Ascending aorta (tissue), 2 donors: ENCODE measurements around the gene RSAD1. TPM values are rescaled to one million over a fixed set of nuclear protein-coding genes. Genes with fewer than 3 reads are reported as not detected.

ENCODE experiments used
- DNase-seq, 2 donors: peaks; one replicate each; pipeline ENCODE4 v3.0.0-alpha.2; 2019; ENCODE audit warnings: low spot score in 2 of 2
- H3K27ac ChIP-seq, 2 donors: fragments of 200-600 bp; sonication (generic); one replicate each; pipeline ENCODE4 v1.5.1; 2016 to 2017; ENCODE audit warnings: mild to moderate bottlenecking in 1 of 2
- H3K27me3 ChIP-seq: fragments of 200-600 bp; sonication (generic); one replicate; pipeline ENCODE4 v1.5.1; 2017
- H3K36me3 ChIP-seq, 2 donors: fragments of 200-600 bp; sonication (generic); one replicate each; pipeline ENCODE4 v1.5.1; 2016
- H3K4me1 ChIP-seq, 2 donors: fragments of 200-600 bp; sonication (generic); one replicate each; pipeline ENCODE4 v1.5.1; 2016 to 2017; ENCODE audit warnings: mild to moderate bottlenecking in 1 of 2
- H3K4me3 ChIP-seq, 2 donors: fragments of 200-600 bp; sonication (generic); one replicate each; pipeline ENCODE4 v1.5.1; 2016 to 2017; ENCODE audit warnings: mild to moderate bottlenecking in 1 of 2
- H3K9me3 ChIP-seq, 2 donors: fragments of 200-600 bp; sonication (generic); one replicate each; pipeline ENCODE4 v1.5.1; 2016
- CTCF ChIP-seq, 3 experiments: fragments of 200-600 bp in 2 of 3; fragments of 450-650 bp in 1 of 3; sonication (generic) in 2 of 3; IDR thresholded peaks; one replicate each; pipeline ENCODE4 v1.5.1; 2016 to 2019; ENCODE audit warnings: antibody characterized with exemption in 3 of 3, mild to moderate bottlenecking in 1 of 3, moderate library complexity in 1 of 3
- intact Hi-C: fragments of 100-400 bp; cut with DNase I; formaldehyde crosslinking; loops from one replicate; pipeline ENCODE4 v1.15.1; 2023
- total RNA-seq: library from RNA; depleted of rRNA; stranded (reverse); fragments of >200 nt; gene quantifications from one replicate; pipeline ENCODE4 v1.1.0, GENCODE V29; 2016

The RSAD1 gene
- total RNA-seq, 1 donor from 2014 or later = 36.7 TPM

GRCh38 chr17:50529849-50530248 is 51.2 kb downstream of the RSAD1 start:
- peaks cover 11% of the 10 kb centered on the region for H3K27me3 ChIP-seq
- TF ChIP-seq CTCF (IDR thresholded peaks at IDR 0.05) = no peak
- H3K4me3 ChIP-seq = no peak overlapping the region
- no peaks in the 10 kb centered on the region for H3K9me3 ChIP-seq
- no peaks in the 10 kb centered on the region for H3K36me3 ChIP-seq
- intact Hi-C loops = no loop called here
- H3K4me1 ChIP-seq = peaks cover 0 to 8% of the 10 kb centered on the region in 2 donors
- no peak overlapping the region for H3K27ac ChIP-seq
- no peak for DNase-seq

DNA sequence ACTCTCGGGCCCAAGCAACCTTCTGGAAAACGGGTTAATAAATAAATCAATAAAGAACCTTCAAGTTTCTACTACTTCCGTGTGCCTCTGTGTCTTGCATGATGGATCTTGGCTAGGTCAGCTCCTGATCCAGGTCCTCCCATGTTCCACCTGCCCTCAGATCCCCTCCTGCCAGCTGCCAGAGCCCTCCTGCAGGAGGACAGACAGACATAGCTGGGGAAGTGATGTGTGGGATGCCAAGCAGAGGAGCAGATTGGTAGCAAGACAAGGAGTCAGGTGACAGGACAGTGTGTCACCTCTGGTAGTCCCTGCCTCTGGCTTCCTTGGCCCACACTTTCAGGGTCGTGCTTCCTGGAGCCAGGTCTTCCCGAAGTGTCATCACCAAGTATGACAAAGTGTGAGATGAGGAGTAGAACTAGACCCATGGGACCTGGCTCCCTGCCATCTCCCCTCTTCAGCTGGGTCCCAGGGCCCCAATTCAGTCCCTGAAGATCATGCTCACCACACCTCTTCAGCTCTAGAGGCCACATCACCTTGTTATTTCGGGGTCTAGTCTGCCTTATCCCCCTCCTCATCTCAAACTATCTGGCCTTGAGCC is 52.9 kb downstream of the RSAD1 start:
- Histone ChIP-seq H3K9me3 (no peaks in the 10 kb centered on the region), H3K4me1 (peaks cover 0 to 8% of the 10 kb centered on the region in 2 donors), H3K4me3 (no peak overlapping the region), H3K27ac (no peak overlapping the region), H3K36me3 (no peaks in the 10 kb centered on the region), H3K27me3 (peaks cover 11% of the 10 kb centered on the region)
- no peak for TF ChIP-seq CTCF (IDR thresholded peaks at IDR 0.05)
- no peak for DNase-seq
- intact Hi-C loops = no loop called here

DNA sequence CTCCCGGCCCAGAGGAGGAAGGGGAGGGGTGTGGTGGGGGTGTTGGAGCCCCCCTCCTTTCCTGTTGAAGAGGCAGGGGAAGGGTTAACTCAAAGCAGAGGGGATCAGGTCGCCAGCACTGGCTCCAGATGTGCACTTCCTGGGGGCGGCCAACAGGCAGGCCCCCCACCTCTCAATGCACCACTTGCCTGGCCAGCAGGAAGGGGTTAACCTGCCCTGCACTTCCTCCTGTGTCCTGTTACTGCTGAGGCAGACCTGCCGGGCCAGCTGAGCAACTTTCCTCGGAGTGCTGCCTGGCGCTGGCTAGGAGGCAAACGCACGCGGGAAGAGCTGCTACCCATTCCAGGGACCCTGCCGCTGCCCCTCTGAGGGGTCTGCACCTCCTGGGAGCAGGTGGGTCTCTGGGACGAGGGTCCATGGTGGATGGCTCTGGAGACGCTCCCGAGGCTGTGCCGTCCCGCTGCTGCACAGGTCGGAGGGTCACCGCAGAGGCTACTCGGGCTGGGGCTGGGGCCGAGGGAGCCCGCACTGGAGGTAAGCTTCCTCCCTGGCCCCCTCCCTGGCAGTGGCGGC is 53.9 kb downstream of the RSAD1 start, which contains the start of gene EPN3:
Gene EPN3, plus strand, starts transcription at position 284 of the 573 bp plus-strand sequence. CDS start 3,822 bp downstream, outside the sequence.
- Histone ChIP-seq H3K27me3 (peaks cover 11% of the 10 kb centered on the region), H3K27ac (no peak within 1 kb of the TSS)

DNA sequence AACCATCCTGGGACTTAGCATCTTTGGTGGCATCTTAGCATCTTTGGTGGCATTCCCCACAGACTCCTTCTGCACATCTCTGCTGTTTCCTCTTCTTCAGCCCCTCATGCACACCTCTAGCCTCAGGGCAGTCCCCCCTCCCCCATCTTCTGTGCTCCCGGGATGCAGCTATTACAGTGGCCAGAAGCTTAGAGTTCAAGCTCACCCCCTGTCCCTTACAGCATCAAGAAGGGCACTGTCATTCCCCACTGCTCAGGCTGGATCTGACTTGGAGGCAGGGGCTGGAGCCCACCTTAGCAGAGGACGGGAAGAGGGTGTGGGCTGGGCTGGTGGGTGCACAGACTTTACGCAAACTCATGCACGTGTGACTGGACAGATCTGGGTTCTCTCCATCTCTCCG is 54.5 kb downstream of the RSAD1 start:
- intact Hi-C loops = no loop called here
- no peak overlapping the region for H3K4me3 ChIP-seq

More for the DNA sequence above, 53.9 kb downstream of the RSAD1 start, which contains the start of gene EPN3:
- DNase-seq = no peak
- Histone ChIP-seq H3K4me1 (peaks cover 0 to 8% of the 10 kb centered on the region in 2 donors), H3K4me3 (peak within 1 kb of the TSS in 1 of 2 donors; percentile 39), H3K36me3 (no peaks in the 10 kb centered on the region), H3K9me3 (no peaks in the 10 kb centered on the region)
- intact Hi-C loops = no loop called here
- no peak for TF ChIP-seq CTCF (IDR thresholded peaks at IDR 0.05)

DNA sequence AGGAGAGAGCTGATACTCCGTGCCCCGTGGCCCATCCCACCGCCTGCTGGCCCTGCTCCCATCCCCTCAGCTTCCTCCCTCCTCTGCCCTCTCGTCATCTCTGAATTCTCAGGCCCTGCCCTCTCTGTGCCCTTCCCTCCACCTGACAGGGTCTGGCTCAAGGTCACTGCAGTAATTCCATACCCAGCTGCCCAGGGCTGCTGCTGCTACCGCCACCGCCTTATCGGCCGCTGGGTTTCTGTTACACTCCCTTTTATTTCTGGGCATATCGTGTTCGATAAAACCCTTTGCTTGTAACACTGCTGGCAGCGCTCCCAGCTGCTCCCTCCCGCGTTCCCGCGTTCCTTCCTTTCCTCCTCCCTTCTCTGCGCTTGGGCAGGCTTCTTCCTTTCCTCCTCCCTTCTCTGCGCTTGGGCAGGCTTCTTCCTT is 55.1 kb downstream of the RSAD1 start:
- Histone ChIP-seq H3K36me3 (no peaks in the 10 kb centered on the region), H3K27me3 (peaks cover 11% of the 10 kb centered on the region), H3K9me3 (no peaks in the 10 kb centered on the region), H3K4me3 (peak overlapping the region in 1 of 2 donors; percentile 39), H3K4me1 (peaks cover 0 to 8% of the 10 kb centered on the region in 2 donors), H3K27ac (no peak overlapping the region)
- intact Hi-C loops = no loop called here
- TF ChIP-seq CTCF (IDR thresholded peaks at IDR 0.05) = no peak
- no peak for DNase-seq

More for the DNA sequence above, 54.5 kb downstream of the RSAD1 start:
- Histone ChIP-seq H3K4me1 (peaks cover 0 to 8% of the 10 kb centered on the region in 2 donors), H3K27ac (no peak overlapping the region), H3K36me3 (no peaks in the 10 kb centered on the region), H3K9me3 (no peaks in the 10 kb centered on the region), H3K27me3 (peaks cover 11% of the 10 kb centered on the region)
- no peak for DNase-seq
- TF ChIP-seq CTCF (IDR thresholded peaks at IDR 0.05) = no peak
